ENCODE measurements around the gene PEMT. TPM values are rescaled to one million over a fixed set of nuclear protein-coding genes. Genes with fewer than 3 reads are reported as not detected.

PEMT gene
- total RNA-seq, 1 experiment from 2014 or later: 53.1 TPM

GRCh38 chr17:17503566-17504130 is 87.9 kb downstream of the PEMT start (continued):
- TF ChIP-seq MAX (CRISPR knock-in tag; IDR thresholded peaks at IDR 0.05) (no peak), TCF7 (CRISPR knock-in tag; IDR thresholded peaks at IDR 0.05; ENCODE audit: low read depth) (no peak), MXD4 (CRISPR knock-in tag; IDR thresholded peaks at IDR 0.05; ENCODE audit: borderline replicate concordance) (no peak), ZNF219 (CRISPR knock-in tag; IDR thresholded peaks at IDR 0.05; ENCODE audit: borderline replicate concordance) (no peak), NFATC4 (CRISPR knock-in tag; IDR thresholded peaks at IDR 0.05) (no peak), CTCF (IDR thresholded peaks at IDR 0.05) (no peak), HMGA2 (CRISPR knock-in tag; IDR thresholded peaks at IDR 0.05) (no peak), NFYB (CRISPR knock-in tag; conservative IDR thresholded peaks at IDR 0.05; ENCODE audit: low read depth) (no peak)

GRCh38 chr17:17502741-17503565 is 88.6 kb downstream of the PEMT start:
- Mint-ChIP-seq H3K4me3 (no peak overlapping the region), H3K9me3 (no peaks in the 10 kb centered on the region), H3K27ac (peak overlapping the region; percentile 9; the same call in 1 of the 2 replicates), H3K4me1 (no peaks in the 10 kb centered on the region; the same call in 1 of the 2 replicates), H3K36me3 (no peaks in the 10 kb centered on the region), H3K27me3 (ENCODE audit: low read depth) (no peaks in the 10 kb centered on the region; the same call in 1 of the 2 replicates)
- POLR2A ChIA-PET: no interaction called here
- DNase-seq (ENCODE audit: low spot score) (no peak), ATAC-seq (no peak)
- CTCF ChIA-PET: interaction anchor here (1.2 to 3.4 kb wide), 2 partner anchors 8 to 67 kb away, joined by 3 to 19 read pairs; no protein-coding TSS in a partner anchor
- TF ChIP-seq ZBTB21 (CRISPR knock-in tag; IDR thresholded peaks at IDR 0.05; ENCODE audit: borderline replicate concordance) (no peak), MYBL2 (CRISPR knock-in tag; IDR thresholded peaks at IDR 0.05) (no peak), ZNF532 (CRISPR knock-in tag; IDR thresholded peaks at IDR 0.05; ENCODE audit: borderline replicate concordance) (no peak), SOX15 (CRISPR knock-in tag; IDR thresholded peaks at IDR 0.05) (no peak), MXD4 (CRISPR knock-in tag; IDR thresholded peaks at IDR 0.05; ENCODE audit: borderline replicate concordance) (no peak), ZMAT4 (CRISPR knock-in tag; IDR thresholded peaks at IDR 0.05) (no peak), NR3C1 (CRISPR knock-in tag; conservative IDR thresholded peaks at IDR 0.05; ENCODE audit: low read depth) (no peak), STAT6 (CRISPR knock-in tag; conservative IDR thresholded peaks at IDR 0.05; ENCODE audit: low read depth) (no peak), ZNF219 (CRISPR knock-in tag; IDR thresholded peaks at IDR 0.05; ENCODE audit: borderline replicate concordance) (no peak), NFE2L1 (CRISPR knock-in tag; IDR thresholded peaks at IDR 0.05) (no peak), AR (CRISPR knock-in tag; IDR thresholded peaks at IDR 0.05) (no peak), NFATC4 (CRISPR knock-in tag; IDR thresholded peaks at IDR 0.05) (no peak), ZNF138 (CRISPR knock-in tag; conservative IDR thresholded peaks at IDR 0.05) (no peak)

Measured in WTC11 (cell line).